HG03575 (cell line): ENCODE measurements around the gene SLCO2A1.

Experiments used
- ATAC-seq: cut with Tn5 transposase; IDR thresholded peaks from one replicate; pipeline ENCODE4 v1.9.1; 2021; ENCODE audit not compliant: unreplicated experiment, insufficient number of reproducible peaks, low FRiP score; ENCODE audit errors: extremely low read depth

SLCO2A1 gene

DNA sequence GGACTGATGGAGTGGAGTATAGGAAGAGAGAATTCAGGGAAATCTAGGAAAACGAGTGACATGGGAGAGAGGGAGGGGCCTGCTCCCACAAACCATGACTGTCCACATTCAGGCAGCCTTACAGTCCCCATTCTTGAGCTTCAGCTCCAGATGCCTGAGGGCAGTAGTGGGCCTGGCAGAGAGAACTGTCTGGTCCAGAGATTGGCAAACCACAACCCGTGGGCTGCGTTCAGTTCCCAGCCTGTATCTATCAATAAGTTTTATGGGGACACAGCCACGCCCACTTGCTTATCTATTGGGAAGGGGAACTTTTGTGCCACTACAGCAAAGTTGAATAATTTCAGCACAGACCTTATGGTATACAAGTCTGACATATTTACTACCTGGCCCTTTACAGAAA lies 63.8 kb downstream of the SLCO2A1 start:
- no peak for ATAC-seq

DNA sequence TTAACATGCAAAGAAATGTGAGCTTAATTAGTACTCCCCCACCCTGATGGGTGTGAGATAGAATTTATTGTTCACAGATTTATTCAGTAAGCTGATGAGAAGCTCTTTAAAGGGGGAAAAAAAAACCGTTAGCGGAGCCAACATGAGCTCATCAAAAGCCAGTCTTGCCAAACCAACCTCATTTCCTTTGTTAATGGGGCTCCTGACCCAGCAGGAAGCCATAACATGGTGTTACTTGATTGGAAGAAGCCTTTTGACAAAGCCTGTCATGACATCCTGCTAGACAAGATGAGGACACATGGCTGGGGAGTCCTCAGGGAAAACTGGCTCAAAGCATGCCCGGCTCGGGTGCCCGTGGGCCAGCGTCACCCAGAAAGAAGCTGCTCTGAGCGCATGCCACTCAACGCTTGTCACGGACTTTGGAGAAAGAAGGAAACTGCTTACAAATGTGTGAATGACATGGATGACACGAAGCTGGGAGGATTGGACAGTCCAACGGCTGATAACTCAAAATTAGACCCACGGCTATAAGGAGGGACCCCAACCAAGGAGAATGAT lies 64.6 kb downstream of the SLCO2A1 start:
- no peak for ATAC-seq

DNA sequence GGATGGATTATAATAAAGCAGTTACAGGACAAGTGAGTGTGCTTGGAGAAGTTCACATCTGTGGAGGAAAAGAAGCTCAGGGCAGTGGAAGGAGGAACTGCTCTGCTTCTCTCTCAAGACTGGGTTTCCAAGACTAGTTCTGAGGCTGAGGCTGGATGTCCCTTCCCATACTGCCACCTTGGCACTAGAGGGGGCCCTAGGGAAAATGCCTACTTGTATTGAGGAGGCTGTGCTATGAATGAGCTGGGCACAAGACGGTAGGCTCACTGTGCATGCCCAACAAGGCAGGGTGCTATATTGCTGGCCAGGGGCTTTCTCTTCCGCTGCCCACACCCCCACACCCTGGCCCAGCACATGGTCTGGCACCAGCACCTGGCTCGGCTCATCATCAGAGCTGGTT lies 65.2 kb downstream of the SLCO2A1 start:
- no peak for ATAC-seq

DNA sequence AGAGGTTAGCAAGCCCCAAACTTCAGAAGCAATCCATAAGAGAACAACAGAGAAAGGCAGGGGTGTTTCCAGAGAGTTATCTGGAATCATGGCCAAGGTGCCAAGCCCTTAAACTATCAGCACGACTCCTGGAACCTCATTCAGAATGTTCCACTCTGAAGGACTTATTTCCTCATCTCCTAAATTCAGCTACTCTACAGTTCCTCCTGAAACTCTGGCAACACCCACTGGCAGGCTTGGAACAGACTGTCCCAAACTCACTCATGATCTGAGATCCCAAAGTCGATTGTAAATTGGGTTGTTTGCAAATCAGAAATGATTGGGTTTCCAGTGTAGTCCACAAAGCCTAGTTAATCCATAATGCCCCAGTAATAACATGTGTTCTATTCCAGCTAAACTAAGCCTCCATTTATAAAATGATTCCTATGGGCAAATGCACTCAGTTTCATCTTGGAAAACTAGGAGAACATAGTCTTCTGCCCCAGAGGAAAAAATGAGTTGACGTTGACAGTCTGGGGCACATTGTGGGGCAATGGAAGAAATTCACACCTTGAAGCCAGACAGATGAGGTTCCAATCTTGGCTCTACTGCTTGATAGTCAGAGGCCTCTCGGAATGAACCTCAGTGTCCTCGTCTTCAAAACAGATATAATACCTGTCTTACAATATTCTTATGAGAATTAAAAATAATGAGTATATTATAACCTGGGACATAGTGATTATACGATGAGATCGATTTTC lies 65.9 kb downstream of the SLCO2A1 start:
- no peak for ATAC-seq

DNA sequence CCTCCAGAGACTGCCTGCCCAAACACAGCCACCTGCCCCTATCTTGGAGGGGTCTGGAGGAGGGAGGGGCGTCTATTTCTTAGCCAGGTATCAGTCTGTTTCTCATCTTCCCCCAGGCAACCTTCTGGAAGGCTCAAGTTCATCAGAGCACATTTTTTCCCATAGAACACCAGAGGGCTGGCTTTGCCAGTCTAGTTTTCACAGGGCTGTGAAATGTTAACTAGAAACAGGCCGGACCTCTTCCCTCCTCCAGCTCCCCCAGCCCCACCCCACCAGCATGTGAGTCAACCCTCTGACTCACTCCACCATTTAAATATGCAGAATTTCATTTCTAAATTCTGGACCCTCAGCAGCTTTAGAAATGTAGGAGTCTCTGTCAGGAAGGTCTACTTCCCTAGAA lies 66.9 kb downstream of the SLCO2A1 start:
- ATAC-seq = no peak

DNA sequence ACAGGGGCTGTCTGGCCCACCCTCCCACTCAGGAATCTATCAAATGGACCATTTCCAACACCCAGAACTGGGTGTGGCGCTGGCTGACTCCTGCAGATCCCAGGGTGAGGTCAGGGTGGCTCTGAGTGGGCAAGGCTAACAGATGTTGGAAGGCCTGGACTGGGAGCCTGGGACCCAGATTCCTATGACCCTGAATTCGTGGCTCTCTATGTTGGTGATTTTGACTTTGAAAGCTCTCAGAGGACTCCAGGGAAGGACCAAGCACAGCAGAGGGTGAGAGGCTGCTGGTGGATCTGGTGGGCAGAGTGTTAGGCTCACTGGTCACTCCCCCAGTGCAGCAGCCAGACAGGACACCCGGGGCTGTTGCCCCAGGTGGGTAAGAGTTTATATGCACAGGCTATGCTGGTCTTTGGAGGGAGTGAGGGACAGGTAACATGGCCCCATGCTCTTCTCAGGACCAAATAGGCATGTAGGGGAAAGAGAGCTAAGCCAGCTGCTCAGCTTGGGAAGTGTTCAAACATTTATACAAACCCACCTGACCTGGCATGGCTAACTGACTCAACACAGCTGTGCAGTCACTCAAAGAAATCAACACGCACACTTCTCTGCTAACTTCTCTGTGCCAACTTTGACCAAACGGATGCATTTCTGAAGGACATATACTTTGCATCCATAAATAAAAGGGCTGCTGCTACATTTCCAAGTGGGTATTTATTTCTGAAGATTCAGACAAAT lies 71.5 kb downstream of the SLCO2A1 start:
- no peak for ATAC-seq

DNA sequence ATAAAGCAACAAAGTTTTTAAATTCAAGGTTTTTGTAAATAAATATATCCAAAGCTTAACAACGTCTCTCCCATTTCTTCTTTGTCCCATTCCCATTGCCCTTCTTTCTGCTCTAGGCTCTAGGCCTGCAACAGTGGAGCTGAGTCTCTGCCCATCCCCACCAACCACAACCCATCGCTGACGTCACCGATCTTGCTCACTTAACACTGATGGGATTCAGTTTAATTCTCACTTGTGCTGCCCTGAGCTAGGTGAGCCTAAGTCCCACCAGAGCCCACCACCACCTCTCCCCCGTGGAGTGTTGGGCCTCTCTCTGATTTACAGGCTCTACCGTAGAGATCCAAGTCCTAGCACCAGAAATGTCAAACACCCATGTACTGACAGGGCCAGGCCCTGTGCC lies 72.7 kb downstream of the SLCO2A1 start:
- no peak for ATAC-seq

DNA sequence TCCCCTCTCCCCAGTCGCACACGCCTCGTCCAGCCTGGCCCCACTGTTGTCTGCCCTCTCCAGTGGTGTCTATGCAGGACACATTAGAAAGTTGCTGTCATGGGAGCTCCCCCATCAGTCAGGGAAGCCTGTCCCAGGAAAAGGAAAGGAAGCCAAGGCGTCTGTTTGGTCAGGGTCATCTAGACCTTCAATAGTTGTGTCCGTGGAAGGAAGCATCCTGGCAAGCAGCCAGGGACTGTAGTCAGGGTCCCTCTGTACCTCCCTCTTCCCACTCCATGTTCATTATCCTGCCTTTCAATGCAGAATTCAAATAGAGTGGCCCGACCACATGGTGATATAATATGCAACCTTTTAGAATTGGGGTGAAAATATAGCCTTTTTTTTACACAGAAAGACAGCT lies 73.4 kb downstream of the SLCO2A1 start:
- ATAC-seq = no peak

DNA sequence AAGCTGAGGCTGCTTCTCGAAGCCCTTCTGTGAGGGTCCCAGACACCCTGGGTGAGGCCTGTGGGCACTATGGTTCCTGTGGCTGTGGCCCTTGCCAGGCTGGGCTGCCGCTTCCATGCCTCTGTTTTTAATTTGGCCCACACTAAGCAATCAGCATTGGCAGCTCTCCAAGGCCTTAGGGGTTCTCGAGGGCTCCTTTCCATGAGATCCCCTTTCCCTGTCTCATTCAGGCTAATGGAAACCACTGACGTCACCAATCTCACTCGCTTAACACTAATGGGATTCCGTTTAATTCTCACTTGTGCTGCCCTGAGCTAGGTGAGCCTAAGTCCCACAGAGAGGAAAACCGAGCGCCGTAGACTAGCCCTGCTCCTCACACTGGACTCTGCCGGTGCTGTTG lies 73.8 kb downstream of the SLCO2A1 start:
- ATAC-seq = no peak

DNA sequence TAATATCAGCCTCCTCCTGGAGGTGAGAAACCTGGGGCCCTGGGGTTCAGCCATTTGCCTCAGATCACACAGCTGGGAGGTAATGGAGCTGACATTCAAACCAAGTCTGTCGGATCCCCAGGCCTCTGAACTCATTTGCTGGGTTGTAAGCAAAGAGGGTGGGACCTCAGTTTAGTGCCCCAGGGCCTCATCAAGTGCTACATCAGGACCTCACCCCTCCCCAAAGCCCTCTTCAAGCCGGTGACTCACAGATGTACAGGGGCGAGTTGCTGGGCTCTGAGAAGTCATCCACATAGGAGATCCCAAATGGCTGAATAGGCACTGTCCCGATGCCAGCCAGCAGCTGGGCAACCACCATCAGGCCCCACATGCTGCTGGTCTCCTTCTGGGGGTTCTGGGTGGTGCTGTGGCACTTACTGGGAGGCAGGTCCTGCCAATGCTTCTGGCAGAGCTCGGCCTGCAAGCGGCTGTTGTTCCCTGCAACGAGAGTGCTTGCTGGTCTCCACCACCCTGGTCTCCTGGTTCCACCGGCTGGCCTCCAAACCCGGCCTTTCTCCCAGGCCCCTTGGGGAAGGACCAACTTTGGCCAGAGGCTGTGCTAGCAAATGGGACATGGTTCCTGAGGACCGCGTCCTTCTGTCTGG lies 74.9 kb downstream of the SLCO2A1 start:
- no peak for ATAC-seq

DNA sequence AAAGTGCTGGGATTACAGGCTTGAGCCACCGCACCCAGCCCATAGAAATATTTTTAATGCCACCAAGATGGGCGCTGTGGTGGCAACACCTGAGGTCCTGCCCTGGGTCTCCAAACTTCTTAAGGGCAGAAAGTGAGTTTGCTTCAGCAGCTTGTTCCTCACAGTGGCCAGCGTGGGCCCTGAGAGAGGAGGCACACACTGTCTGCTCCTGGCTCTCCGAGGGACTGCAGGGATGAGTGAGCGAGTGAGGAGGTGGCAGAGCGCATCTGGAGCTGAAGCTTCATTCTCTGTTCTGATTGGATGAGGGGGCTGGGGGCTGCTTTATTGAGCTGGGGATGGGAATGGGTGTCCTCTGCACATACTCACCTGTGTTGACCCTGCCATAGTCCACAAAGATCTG lies 76.4 kb downstream of the SLCO2A1 start:
- ATAC-seq = no peak

DNA sequence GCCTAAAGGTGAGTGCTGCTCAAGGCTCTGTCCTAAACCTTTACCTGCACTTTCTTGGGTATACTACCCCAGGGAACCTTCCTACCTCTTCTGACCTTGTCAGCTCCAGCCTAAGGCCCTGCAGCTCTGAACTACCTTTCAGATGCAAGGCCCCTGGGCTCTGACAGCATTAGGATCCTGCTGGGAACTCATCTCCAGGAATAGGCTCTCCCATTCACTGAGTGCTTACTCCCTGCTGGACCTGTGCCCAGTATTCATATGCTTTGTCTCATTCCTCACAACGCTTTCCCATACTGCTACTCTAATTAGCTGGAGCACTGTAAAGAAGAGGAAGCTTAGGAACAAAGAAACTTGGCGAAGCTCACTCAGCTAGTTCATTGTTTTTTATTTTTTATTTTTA lies 80.3 kb downstream of the SLCO2A1 start:
- ATAC-seq = no peak

DNA sequence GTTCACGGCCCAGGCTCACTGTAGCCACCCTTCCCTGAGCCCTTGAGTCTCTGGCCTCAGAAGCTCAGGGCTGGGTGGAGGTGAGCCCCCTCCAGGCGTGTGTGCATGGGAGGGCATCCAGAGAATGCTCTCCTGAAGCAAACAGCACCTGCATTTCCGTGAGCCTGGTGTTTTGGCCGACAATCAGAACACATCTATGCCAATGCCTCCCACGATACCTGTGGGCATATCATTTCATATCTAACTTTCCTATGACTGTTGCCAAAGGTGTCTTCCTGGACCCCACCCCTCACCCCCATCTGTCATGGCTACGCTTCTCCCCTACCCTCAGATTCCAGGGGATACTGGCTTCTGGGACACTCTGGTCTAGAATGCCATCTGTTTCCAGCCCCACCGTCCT lies 80.7 kb downstream of the SLCO2A1 start:
- ATAC-seq = no peak

DNA sequence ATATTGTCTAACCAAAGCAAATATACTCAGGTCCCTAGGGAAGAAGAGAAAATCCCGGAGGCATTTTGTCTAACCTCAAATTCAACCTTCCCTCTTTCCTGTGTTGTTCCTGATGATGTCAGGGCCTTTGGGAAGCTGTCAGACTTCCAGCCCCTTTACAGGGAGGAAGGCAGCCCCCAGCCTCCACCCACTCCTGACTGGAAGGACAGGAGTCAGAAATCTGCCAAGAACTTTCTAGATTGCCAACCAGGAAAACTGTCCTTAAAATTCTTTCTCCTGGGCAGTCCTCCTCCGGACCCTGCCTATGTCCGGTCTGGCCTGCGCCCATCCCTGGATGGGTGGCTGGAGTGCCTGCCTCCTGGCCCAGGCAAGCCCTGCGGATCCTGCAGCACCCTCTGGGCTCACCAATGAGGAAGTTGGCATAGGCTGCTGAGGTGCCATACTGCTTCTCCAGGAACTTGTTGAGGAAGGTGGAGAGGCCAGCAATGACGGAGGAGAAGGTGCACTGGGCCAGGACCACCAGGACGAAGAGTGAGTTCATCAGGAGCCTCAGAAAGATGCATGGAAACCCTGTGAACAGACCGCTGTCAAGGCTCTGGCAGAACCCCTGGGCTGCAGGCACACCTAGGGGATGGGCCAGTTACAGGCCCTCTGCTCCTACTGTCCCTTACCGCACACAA lies 81.5 kb downstream of the SLCO2A1 start:
- no peak for ATAC-seq

DNA sequence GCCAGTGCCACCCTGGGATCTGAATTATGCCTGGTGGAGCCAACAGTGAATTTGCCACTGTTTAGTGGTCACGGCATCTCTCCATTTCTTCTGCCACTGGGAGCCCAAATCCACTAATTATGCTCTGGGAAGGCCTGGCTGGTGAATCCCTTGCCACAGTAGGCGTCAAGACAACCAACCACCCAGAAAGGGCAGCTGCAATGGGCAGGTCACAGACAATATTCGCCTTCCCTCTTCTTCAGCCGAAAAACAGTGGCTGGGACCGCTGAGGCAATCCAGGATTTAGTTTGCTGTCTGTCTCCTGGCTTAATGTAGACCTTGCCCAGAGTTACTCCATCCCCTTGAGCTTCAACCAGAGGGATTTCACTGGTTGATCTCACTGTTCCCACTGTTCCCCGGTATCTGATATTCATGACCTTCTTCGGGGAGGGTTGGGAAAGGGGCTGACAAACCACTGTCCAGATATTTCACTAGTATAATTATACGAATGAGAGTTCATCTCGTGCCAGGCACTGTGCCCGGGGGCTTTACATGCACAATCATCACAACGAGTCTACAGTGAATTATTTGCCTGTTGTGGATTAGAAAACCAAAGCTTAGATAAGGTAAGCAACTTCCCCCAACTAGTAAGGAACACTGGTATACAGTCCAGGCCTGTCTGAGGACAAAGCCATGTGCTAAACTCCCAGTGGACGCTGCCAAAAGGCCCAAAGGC lies 84.2 kb downstream of the SLCO2A1 start:
- no peak for ATAC-seq

DNA sequence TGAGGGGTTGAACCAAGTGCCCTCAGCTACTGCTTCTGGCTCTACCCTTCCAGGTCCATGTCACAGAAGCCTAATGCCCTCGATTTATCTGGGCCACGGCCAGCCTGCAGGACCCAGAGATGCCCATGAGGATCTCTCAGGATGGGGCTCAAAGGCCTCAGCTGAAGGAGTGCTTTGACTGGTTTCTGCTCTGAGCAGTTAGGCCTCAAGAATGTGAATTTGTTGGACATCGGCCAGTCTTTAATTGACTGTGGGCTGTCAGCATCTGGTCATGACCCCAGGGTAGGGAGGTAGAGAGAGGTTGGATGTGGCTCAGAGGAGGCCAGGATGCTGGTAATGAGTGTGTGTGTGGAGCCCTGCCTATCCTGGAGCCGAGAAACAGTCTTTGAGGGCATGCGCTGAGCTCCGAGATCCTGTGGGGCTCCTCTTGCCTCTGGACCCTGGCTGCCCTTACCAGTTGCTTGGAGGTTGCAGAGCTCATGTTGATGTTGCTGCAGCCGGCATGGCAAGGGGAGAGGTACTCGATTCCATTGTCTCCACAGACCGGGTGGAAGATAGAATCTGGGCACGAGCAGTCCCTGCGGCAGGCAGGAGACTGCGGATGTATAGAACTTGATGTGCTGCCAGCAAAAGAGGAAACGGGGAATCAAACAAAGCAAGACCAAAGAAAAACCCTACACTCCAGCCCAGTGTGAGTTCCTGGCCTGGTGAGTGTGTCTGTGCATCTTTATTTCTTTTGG lies 84.9 kb downstream of the SLCO2A1 start:
- no peak for ATAC-seq

DNA sequence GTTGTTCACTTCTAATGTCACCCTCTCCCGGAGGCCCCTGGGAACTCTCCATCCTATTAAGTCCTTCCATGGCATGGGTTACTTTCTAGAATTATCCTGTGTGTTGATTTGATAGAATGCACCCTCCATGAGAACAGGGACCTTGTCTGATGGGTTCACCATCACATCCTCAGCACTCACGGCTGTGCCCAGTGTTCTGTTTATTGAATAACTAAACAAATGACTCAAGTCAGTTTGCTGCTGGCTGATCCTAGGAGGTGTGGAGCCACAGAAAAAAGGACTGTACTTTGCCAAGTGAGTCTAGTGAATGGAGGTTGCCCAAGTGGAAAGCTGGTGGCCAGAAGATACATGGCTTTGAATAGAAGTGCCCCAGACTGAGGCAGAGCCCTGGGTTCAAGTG lies 85.5 kb downstream of the SLCO2A1 start:
- ATAC-seq = no peak

DNA sequence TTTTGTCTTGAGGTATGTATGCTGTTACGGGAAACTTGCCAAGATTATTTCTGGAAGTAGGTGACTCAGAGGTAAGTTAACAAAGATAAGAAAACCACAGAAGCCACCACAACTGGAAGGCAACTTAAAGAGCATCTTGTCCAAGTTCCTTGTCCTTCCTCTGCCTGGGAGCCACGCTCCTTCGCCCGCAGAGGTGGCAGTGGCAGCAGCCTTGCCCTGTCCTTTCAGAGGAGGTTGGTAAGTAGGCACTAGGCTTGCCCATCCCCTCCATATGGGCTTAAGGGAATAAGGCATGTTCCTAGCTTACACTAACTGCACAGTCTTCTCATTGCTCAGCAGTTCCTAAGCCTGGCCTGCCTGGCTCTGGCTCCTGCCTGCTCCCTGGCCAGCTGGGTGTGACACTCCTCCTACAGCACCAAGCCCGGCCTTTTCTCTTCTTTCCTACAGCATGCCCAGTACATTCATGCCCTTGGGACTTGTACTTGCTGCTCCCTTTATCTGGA lies 86.0 kb downstream of the SLCO2A1 start:
- ATAC-seq = no peak
